HTERT RPE-1 (cell line): ENCODE data around the gene CHKB.
"Not testable (repeated sequence)": the region's sequence is repeated elsewhere in the genome, so short reads cannot be mapped to it uniquely, and the experiment has no call there.

Experiments used
- in situ Hi-C: fragments of 300-500 bp; cut with MboI; formaldehyde crosslinking; loops from 4 replicates; pipeline ENCODE4 v1.14.3; 2020; ENCODE audit warnings: low sequenced_read_pairs

The CHKB gene

GRCh38 chr22:50612528-50613221 is 30.0 kb upstream of the CHKB start:
- in situ Hi-C loops, result no loop called here

GRCh38 chr22:50612168-50612527 is 29.5 kb upstream of the CHKB start:
- in situ Hi-C loops, result no loop called here

DNA sequence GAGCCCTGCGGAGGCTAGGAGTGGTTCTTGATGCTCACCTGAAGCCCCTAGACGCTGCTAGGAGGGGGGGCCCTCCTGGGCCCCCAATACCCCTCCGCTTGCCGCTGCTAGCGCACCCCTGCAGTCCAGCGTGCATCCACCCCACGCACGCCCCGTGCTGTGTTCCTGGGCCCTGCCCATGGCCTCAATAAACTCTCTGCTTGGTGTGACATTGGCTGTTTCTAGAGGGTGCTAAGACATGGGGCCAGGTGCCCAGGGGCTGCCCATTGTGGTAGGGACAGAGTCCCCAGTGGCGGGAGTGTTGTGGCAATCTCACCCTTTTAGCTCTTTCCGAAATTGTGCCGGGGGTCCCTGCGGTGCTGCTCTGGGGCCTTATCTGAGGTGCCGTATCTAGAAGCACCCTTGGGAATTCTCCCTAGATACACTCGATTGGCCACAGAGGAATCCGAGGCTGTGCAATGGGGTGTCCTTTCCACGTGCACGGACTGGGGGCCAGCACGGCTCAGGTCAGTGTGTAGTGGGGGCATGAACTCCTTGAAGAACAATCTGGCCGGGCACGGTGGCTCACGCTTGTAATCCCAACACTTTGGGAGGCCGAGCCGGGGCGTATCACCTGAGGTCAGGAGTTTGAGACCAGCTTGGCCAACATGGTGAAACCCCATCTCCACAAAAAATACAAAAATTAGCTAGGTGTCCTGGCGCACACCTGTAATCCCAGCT is 28.9 kb upstream of the CHKB start:
- in situ Hi-C loops, result no loop called here

- in situ Hi-C loops, result no loop called here
Measured at GRCh38 chr22:50610581-50610980, 27.9 kb upstream of the CHKB start.

- in situ Hi-C loops, result no loop called here
Measured at GRCh38 chr22:50610041-50610451, 27.4 kb upstream of the CHKB start.

DNA sequence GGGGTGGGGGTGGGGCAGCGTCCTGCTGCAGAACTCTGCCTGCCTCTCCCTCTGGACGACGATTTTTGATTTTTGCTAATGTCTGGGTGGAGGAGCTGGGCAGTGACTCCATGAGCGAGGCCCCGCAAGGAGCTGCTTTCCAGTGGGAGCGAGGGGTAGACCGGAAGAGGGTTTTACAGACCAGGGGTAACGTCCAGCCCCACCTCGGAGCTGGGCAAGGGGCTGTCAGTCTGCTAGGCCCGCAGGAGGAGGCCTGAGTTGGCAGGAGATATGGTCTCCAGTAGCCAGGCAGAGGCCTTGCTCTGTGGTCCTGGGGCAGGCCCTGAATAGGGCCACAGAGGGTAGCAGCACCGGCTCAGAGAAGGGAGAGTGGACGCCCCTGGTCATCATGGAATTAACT is 26.9 kb upstream of the CHKB start:
- in situ Hi-C loops, result no loop called here

DNA sequence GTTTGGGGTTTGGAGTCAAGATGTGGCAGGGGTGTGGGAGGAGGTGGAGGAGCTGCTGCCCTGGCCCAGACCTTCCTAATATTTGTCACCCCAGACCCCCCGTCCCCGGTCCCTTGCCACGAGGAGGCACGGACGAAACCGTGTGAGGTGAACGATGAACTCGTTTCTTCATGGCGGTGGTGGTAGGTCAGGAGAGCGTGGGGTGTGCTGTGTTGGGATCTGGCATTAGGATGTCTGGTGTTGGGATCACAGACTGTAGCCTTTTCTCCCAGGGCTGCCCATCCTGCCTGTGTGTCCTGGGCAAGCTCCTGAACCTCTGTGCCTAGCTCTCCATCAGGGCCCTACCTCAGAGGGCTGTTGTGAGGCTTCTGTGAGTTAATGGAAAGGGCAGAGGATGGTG is 26.3 kb upstream of the CHKB start:
- in situ Hi-C loops, result no loop called here

DNA sequence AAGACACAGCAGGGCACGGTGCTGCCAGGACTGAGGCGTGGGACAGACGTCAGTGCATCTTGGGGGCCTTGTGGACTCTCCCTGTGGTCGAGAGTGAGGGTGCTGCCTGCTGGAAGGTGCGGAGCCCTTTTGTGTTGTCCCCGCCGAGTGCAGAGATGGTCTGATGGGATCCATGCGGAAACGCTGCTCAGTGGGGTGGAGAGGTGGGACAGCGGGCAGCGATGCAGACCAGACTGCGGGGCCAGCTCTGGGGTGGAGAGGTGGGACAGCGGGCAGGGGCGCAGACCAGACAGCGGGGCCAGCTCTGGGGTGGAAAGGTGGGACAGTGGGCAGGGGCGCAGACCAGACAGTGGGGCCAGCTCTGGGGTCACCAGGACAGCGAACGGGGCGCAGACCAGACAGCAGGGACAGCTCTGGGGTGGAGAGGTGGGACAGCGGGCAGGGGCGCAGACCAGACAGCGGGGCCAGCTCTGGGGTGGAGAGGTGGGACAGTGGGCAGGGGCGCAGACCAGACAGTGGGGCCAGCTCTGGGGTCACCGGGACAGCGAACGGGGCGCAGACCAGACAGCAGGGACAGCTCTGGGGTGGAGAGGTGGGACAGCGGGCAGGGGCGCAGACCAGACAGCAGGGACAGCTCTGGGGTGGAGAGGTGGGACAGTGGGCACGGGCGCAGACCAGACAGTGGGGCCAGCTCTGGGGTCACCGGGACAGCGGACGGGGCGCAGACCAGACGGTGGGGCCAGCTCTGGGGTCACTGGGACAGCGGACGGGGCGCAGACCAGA is 25.6 kb upstream of the CHKB start:
- in situ Hi-C loops, result not testable (repeated sequence)

DNA sequence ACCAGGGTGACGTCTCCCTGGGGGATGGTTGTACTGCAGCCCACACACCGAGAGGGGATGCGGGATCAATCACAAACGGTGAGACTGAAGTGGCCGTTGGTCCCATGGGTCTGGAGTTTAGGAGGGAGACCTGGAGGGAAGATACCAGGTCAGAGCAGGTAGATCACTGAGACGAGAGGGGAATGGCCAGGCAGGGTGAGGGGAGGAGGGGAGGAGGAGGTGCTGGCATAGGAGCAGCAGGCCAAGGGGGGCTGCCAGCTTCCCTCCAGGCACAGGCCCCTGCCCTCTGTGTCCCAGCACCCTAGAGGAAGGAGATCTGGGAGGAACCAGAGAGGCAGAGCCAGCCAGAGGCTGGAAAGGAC is 25.0 kb upstream of the CHKB start:
- in situ Hi-C loops, result no loop called here

GRCh38 chr22:50606946-50607658 is 24.5 kb upstream of the CHKB start:
- in situ Hi-C loops, result no loop called here

- in situ Hi-C loops, result no loop called here
Measured at GRCh38 chr22:50606165-50606945, 23.7 kb upstream of the CHKB start.

GRCh38 chr22:50605613-50606074 is 23.0 kb upstream of the CHKB start:
- in situ Hi-C loops, result no loop called here

- in situ Hi-C loops, result no loop called here
Measured at GRCh38 chr22:50605002-50605612, 22.5 kb upstream of the CHKB start.

DNA sequence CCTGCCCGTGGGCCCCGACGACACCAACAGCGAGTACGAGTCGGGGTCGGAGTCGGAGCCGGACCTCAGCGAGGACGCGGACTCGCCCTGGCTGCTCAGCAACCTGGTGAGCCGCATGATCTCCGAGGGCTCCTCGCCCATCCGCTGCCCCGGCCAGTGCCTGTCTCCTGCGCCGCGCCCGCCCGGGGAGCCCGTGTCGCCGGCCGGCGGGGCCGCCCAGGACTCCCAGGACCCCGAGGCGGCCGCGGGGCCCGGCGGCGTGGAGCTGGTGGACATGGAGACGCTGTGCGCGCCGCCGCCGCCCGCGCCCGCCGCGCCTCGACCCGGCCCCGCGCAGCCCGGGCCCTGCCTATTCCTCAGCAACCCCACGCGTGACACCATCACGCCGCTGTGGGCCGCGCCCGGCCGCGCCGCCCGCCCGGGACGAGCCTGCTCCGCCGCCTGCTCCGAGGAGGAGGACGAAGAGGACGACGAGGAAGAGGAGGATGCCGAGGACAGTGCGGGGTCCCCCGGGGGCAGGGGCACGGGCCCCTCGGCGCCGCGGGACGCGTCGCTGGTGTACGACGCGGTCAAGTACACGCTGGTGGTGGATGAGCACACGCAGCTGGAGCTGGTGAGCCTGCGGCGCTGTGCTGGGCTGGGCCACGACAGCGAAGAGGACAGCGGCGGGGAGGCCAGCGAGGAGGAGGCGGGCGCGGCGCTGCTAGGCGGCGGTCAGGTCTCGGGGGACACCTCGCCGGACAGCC is 21.8 kb upstream of the CHKB start:
- in situ Hi-C loops, result no loop called here

GRCh38 chr22:50603511-50604255 is 21.0 kb upstream of the CHKB start:
- in situ Hi-C loops, result no loop called here

GRCh38 chr22:50602338-50602700 is 19.7 kb upstream of the CHKB start:
- in situ Hi-C loops, result no loop called here

- in situ Hi-C loops, result no loop called here
Measured at GRCh38 chr22:50601669-50602337, 19.2 kb upstream of the CHKB start.

GRCh38 chr22:50600967-50601668 is 18.5 kb upstream of the CHKB start:
- in situ Hi-C loops, result no loop called here
